ENCODE results near the gene CTNNA3.

DNA sequence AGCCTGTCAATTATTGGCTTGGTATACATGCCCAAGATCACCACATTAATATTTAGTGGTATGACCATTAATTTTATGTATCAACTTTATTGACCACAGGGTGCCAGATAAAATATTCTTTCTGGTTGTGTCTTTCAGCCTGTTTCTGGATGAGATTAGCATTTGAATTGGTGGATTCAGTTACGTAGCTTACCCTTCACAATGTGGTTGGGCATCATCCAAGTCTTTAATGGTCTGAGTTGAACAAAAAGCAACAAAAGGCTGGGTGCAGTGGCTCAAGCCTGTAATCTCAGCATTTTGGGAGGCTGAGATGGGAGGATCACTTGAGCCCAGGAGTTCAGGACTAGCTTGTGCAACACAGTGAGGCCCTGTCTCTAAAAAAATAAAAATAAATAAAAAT is 1472.3 kb downstream of the CTNNA3 start:
- TF ChIP-seq, protein P1, sequence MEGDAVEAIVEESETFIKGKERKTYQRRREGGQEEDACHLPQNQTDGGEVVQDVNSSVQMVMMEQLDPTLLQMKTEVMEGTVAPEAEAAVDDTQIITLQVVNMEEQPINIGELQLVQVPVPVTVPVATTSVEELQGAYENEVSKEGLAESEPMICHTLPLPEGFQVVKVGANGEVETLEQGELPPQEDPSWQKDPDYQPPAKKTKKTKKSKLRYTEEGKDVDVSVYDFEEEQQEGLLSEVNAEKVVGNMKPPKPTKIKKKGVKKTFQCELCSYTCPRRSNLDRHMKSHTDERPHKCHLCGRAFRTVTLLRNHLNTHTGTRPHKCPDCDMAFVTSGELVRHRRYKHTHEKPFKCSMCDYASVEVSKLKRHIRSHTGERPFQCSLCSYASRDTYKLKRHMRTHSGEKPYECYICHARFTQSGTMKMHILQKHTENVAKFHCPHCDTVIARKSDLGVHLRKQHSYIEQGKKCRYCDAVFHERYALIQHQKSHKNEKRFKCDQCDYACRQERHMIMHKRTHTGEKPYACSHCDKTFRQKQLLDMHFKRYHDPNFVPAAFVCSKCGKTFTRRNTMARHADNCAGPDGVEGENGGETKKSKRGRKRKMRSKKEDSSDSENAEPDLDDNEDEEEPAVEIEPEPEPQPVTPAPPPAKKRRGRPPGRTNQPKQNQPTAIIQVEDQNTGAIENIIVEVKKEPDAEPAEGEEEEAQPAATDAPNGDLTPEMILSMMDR (IDR thresholded peaks at IDR 0.05; ENCODE audit: low read depth, low read length, missing input control) = no peak
- no peak for TF ChIP-seq GABPA (IDR thresholded peaks at IDR 0.05 in 1 of 2, conservative IDR thresholded peaks at IDR 0.05 in 1 of 2)
- TF ChIP-seq, protein P2, sequence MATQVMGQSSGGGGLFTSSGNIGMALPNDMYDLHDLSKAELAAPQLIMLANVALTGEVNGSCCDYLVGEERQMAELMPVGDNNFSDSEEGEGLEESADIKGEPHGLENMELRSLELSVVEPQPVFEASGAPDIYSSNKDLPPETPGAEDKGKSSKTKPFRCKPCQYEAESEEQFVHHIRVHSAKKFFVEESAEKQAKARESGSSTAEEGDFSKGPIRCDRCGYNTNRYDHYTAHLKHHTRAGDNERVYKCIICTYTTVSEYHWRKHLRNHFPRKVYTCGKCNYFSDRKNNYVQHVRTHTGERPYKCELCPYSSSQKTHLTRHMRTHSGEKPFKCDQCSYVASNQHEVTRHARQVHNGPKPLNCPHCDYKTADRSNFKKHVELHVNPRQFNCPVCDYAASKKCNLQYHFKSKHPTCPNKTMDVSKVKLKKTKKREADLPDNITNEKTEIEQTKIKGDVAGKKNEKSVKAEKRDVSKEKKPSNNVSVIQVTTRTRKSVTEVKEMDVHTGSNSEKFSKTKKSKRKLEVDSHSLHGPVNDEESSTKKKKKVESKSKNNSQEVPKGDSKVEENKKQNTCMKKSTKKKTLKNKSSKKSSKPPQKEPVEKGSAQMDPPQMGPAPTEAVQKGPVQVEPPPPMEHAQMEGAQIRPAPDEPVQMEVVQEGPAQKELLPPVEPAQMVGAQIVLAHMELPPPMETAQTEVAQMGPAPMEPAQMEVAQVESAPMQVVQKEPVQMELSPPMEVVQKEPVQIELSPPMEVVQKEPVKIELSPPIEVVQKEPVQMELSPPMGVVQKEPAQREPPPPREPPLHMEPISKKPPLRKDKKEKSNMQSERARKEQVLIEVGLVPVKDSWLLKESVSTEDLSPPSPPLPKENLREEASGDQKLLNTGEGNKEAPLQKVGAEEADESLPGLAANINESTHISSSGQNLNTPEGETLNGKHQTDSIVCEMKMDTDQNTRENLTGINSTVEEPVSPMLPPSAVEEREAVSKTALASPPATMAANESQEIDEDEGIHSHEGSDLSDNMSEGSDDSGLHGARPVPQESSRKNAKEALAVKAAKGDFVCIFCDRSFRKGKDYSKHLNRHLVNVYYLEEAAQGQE (IDR thresholded peaks at IDR 0.05) = no peak
- no peak for TF ChIP-seq RAD21 (IDR thresholded peaks at IDR 0.05)
- TF ChIP-seq EGR1 (IDR thresholded peaks at IDR 0.05; ENCODE audit: low read depth in 2 of 2) = no peak
- TF ChIP-seq, protein P3, sequence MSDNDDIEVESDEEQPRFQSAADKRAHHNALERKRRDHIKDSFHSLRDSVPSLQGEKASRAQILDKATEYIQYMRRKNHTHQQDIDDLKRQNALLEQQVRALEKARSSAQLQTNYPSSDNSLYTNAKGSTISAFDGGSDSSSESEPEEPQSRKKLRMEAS (IDR thresholded peaks at IDR 0.05) = no peak
